AG09309 (cell line): ENCODE data around the gene SLC16A8.

Experiments used
- DNase-seq: peaks from one replicate; pipeline ENCODE4 v3.0.0-alpha.2; 2010; ENCODE audit warnings: low read depth
- H3K4me3 ChIP-seq: 2 replicates; pipeline ENCODE4 v1.5.1; 2011; ENCODE audit warnings: mild to moderate bottlenecking, low read depth, low read length, moderate library complexity; ENCODE audit not compliant: control insufficient read depth
- TF ChIP-seq, protein P1 (sequence below): IDR thresholded peaks from 2 replicates; pipeline ENCODE4 v1.5.1; 2011; ENCODE audit warnings: mild to moderate bottlenecking, low read depth, low read length, inconsistent platforms; ENCODE audit not compliant: insufficient read depth, control insufficient read depth; ENCODE audit errors: missing control alignments

The SLC16A8 gene

DNA sequence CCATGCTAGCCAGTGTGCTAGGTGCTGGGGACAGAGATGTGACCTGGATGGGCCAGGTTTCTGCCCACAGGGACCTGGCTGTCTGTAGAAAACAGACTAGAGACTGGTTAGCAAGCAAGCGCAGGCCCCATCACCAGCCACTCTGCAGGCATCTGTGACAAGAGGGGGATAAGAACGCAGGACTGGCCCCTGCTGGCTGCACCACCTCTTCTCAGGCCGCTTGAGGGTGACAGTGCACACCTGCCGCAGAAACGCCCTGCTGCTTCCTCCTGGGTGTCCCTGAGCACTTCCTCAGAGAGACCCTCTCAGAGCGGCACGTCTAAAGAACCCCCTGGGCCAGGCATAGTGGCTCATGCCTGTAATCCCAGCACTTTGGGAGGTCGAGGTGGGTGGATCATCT is 32.7 kb downstream of the SLC16A8 start:
- no peak overlapping the region for H3K4me3 ChIP-seq
- no peak for DNase-seq
- TF ChIP-seq, protein P1, sequence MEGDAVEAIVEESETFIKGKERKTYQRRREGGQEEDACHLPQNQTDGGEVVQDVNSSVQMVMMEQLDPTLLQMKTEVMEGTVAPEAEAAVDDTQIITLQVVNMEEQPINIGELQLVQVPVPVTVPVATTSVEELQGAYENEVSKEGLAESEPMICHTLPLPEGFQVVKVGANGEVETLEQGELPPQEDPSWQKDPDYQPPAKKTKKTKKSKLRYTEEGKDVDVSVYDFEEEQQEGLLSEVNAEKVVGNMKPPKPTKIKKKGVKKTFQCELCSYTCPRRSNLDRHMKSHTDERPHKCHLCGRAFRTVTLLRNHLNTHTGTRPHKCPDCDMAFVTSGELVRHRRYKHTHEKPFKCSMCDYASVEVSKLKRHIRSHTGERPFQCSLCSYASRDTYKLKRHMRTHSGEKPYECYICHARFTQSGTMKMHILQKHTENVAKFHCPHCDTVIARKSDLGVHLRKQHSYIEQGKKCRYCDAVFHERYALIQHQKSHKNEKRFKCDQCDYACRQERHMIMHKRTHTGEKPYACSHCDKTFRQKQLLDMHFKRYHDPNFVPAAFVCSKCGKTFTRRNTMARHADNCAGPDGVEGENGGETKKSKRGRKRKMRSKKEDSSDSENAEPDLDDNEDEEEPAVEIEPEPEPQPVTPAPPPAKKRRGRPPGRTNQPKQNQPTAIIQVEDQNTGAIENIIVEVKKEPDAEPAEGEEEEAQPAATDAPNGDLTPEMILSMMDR = no peak

DNA sequence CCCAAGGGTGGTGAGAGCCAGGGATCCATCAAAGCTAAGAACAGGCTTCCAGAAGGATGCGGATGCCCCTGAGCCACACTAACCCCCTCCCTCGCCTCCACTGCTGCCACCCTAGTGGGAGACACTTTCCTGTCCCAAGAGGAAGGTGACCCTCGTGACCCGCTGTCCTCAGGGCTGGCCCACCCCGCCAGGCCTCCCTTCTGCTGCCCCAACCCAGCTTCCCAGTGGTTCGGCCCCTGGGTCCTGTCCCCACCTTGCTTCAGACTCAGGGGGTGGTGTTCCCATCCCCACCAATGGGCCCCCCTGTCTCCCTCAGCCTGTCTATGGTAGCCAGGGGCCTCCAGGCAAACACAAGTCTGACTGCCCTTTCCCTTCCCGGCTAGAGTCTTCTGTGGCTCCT is 33.3 kb downstream of the SLC16A8 start:
- DNase-seq = no peak
- H3K4me3 ChIP-seq = no peak overlapping the region
- TF ChIP-seq, protein P1 = no peak

DNA sequence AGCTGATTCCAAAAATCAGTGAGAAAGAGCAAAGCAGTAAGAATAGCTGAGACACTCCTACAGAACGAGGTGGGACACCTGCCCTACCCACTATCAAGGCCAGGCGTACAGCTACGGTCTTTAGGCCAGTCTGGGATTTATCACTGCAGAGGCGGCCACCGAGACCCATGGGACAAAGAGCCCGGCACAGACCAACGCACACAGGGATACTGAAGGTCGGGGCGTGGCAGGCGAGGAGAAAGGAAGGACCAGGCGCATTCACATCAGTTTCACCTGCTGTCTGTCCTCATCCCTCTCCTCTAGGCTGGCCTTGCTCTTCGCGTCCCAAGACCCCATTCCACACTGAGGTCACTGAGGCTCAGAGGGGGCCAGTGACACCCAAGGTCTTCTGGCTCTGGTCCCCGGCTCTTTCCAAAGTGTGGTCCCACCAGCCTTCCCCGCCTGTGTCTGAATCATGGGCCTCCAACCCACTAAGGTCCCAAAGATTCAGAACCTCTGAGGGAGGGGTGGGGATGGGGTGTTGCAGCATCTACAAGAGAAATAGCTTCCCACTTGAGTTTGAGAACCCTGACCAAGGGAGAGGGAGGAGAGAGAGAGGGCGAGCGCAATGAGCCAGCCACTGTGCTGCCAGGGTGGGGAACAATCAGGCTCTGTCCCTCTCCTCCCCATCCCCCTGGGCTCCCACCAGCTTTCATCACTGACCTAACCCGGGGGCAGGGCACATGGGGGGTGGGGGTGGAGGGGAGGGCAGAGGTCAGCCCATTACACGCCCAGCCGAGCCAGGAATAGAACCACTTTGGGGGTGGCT is 34.0 kb downstream of the SLC16A8 start:
- no peak for DNase-seq
- TF ChIP-seq, protein P1 = no peak
- H3K4me3 ChIP-seq = no peak overlapping the region

DNA sequence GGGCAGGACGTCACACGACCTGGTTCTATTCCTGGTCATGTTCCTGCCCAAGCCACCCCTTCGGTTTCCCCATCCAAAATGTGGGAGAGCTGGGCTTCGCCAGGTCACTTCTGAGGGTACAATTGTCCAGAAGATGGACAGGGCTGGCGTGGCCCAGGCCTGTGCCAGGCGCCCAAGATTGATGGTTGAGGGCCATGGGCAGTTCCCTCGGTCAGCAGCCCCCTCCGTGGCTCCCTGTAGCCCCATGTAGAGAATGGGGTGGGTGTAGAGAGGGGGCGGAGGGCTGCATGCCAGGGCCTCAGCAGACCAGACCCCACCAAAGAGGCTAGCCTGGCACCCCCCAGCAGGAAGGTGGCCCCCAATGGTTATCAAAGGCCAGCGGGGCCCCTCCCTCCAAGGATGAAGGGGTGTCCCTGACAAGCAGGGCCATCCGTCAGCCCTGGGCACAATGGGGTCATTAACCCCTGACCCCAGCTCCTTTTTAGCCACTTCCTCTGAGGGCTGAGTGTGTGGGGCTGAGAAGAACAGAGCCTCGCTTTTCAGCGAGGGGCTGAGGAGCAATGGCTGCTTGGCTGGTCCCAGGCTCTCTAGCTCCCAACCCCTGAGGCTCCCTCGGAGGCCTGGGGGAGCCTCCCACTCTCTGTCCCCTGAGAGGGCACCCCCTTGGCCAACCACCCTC is 37.8 kb downstream of the SLC16A8 start:
- TF ChIP-seq, protein P1 = no peak
- H3K4me3 ChIP-seq = no peak overlapping the region
- no peak for DNase-seq

DNA sequence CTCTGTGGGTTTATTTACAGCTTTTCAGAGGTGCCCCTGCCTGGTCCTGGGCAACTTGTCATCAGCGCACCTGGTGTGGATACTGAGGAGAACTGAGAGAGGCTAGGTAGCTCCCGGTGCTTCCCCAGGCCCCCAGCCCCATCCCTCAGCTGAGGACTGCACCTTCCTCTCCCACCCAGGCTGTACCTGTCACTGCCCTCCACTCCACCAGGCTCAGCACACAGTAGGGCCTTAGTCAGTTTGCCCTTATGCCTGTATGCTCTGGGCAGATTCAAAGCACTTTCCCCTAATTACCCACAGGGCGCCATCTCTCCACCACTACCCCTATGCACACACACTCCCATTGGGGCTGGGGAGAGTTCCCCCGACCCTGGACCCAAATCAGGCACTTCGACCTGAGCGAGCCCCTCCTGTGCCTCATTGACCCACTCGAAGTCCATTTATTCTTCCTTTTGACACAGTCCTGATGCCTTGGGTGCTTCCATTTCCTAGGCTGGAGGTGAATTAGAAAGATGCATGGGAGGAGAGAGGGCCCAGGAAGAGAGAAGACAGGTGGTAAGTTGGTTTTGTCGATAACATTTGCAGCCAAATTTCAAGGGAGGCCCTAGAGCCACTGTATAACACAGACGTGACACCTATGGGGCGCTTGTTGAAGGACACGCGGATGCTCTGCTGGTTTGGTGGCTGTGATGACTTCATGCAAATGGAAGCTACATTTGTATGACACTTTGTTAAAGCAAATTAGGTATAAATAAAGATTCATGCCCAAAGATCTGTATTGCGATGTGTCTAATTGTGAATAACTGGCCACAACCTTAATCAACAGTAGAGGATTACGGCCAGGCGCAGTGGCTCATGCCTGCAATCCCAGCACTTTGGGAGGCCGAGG is 40.6 kb downstream of the SLC16A8 start:
- no peak overlapping the region for H3K4me3 ChIP-seq
- no peak for DNase-seq
- TF ChIP-seq, protein P1 = no peak

DNA sequence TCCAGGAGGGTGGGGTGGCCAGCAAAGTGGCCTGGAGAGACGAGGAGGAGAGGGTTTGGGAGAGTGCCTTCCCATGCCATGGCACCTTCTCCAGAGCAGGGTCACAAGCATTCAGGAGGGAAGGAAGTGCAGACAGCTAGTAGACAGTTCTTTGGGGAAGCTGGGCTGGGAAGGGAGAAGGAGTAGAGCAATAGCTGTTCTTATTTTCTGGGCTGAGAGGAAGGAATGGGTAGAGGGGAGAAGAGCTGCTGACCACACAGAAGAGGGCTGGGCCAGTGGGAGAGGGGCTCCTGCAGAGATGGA is 41.5 kb downstream of the SLC16A8 start:
- no peak overlapping the region for H3K4me3 ChIP-seq
- TF ChIP-seq, protein P1 = no peak
- DNase-seq = no peak
